A673 (cell line): ENCODE data around the gene PLEKHG3. TPM values are rescaled to one million over a fixed set of nuclear protein-coding genes. Genes with fewer than 3 reads are reported as not detected.

ENCODE experiments used
- BruUV-seq: library from RNA; stranded (reverse); fragments of 400-500 nt; replicated peaks from 2 replicates; lab custom pipeline; 2021; lab: Mats Ljungman, UMichigan
- CTCF ChIA-PET: fragments of 300-600 bp; sonication (Branson Sonifier 250); formaldehyde crosslinking; loops from one replicate; lab custom pipeline; 2022; ENCODE audit warnings: antibody characterized with exemption; lab: Charles Lee
- POLR2A ChIA-PET: fragments of 300-600 bp; sonication (Branson Sonifier 250); formaldehyde crosslinking; loops from one replicate; lab custom pipeline; 2022; ENCODE audit warnings: antibody characterized with exemption; ENCODE audit not compliant: low non-redundant PET; lab: Charles Lee
- DNase-seq: peaks from one replicate; pipeline ENCODE4 v3.0.0-alpha.2; 2015; ENCODE audit warnings: low spot score
- H3K27ac ChIP-seq: fragments of 200-600 bp; sonication (generic); 2 replicates; pipeline ENCODE4 v1.5.1; 2016; ENCODE audit warnings: mixed run types, low read depth, mild to moderate bottlenecking, mixed read lengths, antibody characterized with exemption, low read length; ENCODE audit not compliant: poor library complexity, severe bottlenecking
- H3K27me3 ChIP-seq: fragments of 200-600 bp; sonication (generic); replicated peaks from 2 replicates; pipeline ENCODE4 v1.6.1; 2017; ENCODE audit warnings: mixed run types, low read depth, mild to moderate bottlenecking, mixed read lengths, antibody characterized with exemption, low read length; ENCODE audit not compliant: insufficient read depth, poor library complexity
- H3K36me3 ChIP-seq: fragments of 200-600 bp; sonication (generic); 2 replicates; pipeline ENCODE4 v1.6.1; 2016; ENCODE audit warnings: mixed run types, mild to moderate bottlenecking, mixed read lengths, antibody characterized with exemption, low read length; ENCODE audit not compliant: insufficient read depth, poor library complexity, severe bottlenecking
- H3K4me1 ChIP-seq: fragments of 200-600 bp; sonication (generic); 2 replicates; pipeline ENCODE4 v1.6.1; 2017; ENCODE audit warnings: mixed run types, mild to moderate bottlenecking, mixed read lengths, antibody characterized with exemption, low read length; ENCODE audit not compliant: insufficient read depth, poor library complexity, severe bottlenecking
- H3K4me3 ChIP-seq: fragments of 200-600 bp; sonication (generic); 2 replicates; pipeline ENCODE4 v1.5.1; 2016; ENCODE audit warnings: low read depth, mixed run types, mild to moderate bottlenecking, mixed read lengths, low read length; ENCODE audit not compliant: poor library complexity, severe bottlenecking
- H3K9me3 ChIP-seq: fragments of 200-600 bp; sonication (generic); 2 replicates; pipeline ENCODE4 v1.6.1; 2016; ENCODE audit warnings: mixed run types, low read depth, mild to moderate bottlenecking, mixed read lengths, antibody characterized with exemption, low read length; ENCODE audit not compliant: poor library complexity, severe bottlenecking
- CTCF ChIP-seq: fragments of 300-800, 200-600 bp; sonication (generic); conservative IDR thresholded peaks from 2 replicates; pipeline ENCODE4 v1.5.1; 2017; ENCODE audit warnings: low read depth, mild to moderate bottlenecking, antibody characterized with exemption, low read length, moderate library complexity, mixed read lengths
- EZH2 ChIP-seq: fragments of 200-600 bp; sonication (generic); IDR thresholded peaks from 2 replicates; pipeline ENCODE4 v1.6.1; 2017; ENCODE audit warnings: borderline replicate concordance, low read depth, mild to moderate bottlenecking, mixed read lengths, antibody characterized with exemption, low read length; ENCODE audit not compliant: poor library complexity, severe bottlenecking
- intact Hi-C: fragments of 100-400 bp; cut with micrococcal nuclease; formaldehyde crosslinking; loops from one replicate; pipeline ENCODE4 v1.10.0; 2022; ENCODE audit not compliant: unreplicated experiment
- total RNA-seq: library from RNA; stranded (reverse); gene quantifications from 2 replicates; pipeline ENCODE4 v1.2.3, GENCODE V29; 2021

PLEKHG3 gene
- total RNA-seq, 1 experiment from 2014 or later: 29.6 TPM

- TF ChIP-seq CTCF (no peak), EZH2 (no peak)
- intact Hi-C loops: no loop called here
- Histone ChIP-seq H3K36me3 (no peaks in the 10 kb centered on the region), H3K4me3 (no peak overlapping the region), H3K27me3 (no peaks in the 10 kb centered on the region), H3K27ac (no peak overlapping the region), H3K4me1 (no peaks in the 10 kb centered on the region), H3K9me3 (no peaks in the 10 kb centered on the region)
- ChIA-PET CTCF (no interaction called here), POLR2A (no interaction called here)
- no peak for DNase-seq
- no TSS peak for BruUV-seq
Measured at GRCh38 chr14:64789696-64790095, 85.5 kb downstream of the PLEKHG3 start.

GRCh38 chr14:64790478-64790877 lies 86.3 kb downstream of the PLEKHG3 start:
- H3K4me3 ChIP-seq: no peak overlapping the region
- no peak for TF ChIP-seq EZH2
- TF ChIP-seq CTCF: no peak
- no peak overlapping the region for H3K27ac ChIP-seq
- intact Hi-C loops: no loop called here
- no peaks in the 10 kb centered on the region for H3K4me1 ChIP-seq
- no peaks in the 10 kb centered on the region for H3K27me3 ChIP-seq
- POLR2A ChIA-PET: no interaction called here
- no peaks in the 10 kb centered on the region for H3K9me3 ChIP-seq
- H3K36me3 ChIP-seq: no peaks in the 10 kb centered on the region
- CTCF ChIA-PET: interaction anchor here (0.6 kb wide), 1 partner anchor 100 kb away, joined by 6 read pairs; no protein-coding TSS in a partner anchor
- DNase-seq: no peak
- no TSS peak for BruUV-seq

DNA sequence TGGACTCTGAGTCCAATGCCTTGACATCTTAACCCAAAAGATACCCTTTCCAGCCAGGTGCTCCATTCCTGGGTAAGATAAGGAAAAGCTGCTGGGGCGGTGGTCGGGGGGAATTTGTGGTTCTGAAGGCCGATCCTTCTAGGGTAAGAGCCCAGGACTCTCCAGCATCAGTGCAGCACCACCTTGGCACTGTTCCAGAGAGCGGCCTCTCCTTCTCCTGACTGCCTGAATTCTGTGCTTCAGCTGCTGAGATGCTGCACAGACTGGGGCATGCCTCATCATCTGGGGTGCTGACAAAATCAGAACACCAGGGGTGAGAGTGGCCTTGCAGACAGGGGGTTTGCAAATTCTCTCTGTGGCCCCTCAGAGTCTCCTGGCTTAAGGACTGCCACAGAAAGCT lies 88.0 kb downstream of the PLEKHG3 start:
- Histone ChIP-seq H3K36me3 (no peaks in the 10 kb centered on the region), H3K9me3 (no peaks in the 10 kb centered on the region), H3K27me3 (no peaks in the 10 kb centered on the region), H3K4me3 (no peak overlapping the region), H3K4me1 (no peaks in the 10 kb centered on the region), H3K27ac (no peak overlapping the region)
- intact Hi-C loops: no loop called here
- POLR2A ChIA-PET: no interaction called here
- TF ChIP-seq EZH2 (no peak), CTCF (no peak)
- CTCF ChIA-PET: no interaction called here
- DNase-seq: no peak
- BruUV-seq: no TSS peak
